ENCODE data around the gene SERPINB6.
A peak's percentile ranks its signal among the peaks of the same experiment; 100 is the strongest.
"Not testable (repeated sequence)": the region's sequence is repeated elsewhere in the genome, so short reads cannot be mapped to it uniquely, and the experiment has no call there.

The SERPINB6 gene

DNA sequence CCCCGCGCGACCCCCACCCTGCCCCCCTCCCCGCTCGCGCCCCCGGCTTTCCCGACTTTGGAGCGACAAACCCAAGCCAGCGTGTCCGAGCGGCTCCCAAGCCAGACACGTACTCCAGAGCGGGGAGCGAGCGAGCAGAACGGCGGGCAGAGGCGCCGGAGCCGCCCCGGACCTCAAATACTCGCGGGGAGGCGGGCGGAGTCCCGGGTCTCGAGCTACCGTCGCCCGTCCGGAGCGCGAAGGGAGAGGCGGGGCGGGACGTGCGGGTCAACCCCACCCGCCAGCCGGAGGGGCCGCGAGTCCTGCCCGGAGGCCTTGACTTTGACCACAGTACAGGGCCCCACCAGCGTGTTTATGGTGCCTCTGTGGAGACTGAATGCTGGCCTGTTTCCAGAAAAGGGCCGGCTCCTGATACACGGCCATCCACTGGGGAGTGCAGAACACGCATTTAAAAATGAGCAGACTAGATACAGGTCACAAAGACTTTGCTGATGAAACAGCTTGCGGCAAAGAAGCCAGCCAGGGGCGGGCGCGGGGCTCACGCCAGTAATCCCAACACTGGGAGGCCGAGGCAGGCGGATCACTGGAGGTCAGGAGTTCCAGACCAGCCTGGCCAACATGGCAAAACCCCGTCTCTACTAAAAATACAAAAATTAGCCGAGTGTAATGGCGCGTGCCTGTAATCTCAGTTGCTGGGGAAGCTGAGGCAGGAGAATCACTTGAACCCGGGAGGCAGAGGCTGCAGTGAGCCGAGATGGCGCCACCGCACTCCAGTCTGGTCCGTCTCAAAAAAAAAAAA, at the start of gene SERPINB6:
SERPINB6 (minus strand) TSS at position 148 of the 799 bp plus-strand sequence. CDS start 12,235 bp downstream, outside the sequence.
- DNase-seq = peak in 13 of 14 donors; percentile 22 to 91 (median 82)

DNA sequence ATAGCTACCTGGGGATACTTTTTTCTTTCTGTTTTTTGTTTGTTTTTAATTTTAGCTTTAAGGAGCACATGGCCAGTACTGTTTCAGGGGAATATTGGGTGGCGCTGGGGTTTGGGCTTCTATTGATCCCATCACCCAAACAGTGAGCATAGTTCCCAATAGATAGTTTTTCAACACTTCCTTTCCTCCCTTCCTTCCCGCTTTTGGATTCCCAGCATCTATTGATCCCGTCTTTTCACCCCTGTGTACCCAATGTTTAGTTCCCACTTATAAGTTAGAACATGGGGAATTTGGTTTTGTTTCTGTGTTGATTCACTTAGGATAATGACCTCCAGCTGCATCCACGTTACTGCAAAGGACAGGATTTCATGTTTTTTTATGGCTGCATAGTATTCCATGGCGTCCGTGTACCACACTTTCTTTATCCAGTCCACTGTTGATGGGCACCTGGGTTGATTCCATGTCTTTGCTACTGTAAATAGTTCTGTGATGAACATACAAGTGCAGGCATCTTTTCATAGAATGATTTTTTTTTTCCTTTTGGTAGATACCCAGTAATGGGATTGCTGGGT, 48.5 kb upstream of the SERPINB6 start:
- DNase-seq = no peak

DNA sequence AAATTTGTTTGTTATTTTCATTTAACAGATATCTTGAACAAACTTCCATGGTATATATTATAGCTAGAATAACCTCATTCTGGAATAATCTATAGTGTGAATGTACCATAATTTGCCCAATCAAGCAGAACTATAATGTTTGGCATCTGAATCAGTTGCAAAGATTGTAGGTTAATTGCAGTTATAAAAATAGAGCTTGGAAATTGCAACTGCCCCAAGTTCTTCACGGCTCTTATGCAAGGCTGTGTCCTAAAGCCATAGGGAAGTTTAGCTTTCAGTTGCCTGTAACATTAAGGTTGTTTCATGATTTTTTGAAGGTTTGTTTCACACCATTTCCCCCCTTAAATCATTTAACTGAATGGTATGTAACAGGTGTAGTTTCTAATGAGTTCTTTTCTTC, 47.7 kb upstream of the SERPINB6 start:
- no peak for DNase-seq

DNA sequence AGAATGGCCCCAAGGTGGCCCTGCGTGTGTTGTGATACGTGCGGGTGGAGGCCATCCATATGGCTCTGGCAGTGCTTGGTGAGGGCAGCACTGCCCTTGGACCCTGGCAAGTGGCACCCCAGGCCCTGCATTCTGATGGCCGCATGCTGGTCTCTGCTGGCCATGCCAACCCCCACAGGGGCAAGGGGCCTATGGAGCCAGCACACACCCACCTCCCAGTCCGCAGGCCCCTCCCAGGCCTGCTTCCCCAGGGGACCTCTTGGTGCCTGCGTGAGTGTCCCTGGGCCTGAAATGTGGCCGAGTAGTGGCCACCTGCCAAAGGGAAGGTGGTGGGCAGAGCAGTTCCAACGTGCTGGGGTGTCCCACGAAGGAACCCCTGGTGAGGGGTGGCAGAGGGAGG, 45.9 kb upstream of the SERPINB6 start:
- DNase-seq = no peak

DNA sequence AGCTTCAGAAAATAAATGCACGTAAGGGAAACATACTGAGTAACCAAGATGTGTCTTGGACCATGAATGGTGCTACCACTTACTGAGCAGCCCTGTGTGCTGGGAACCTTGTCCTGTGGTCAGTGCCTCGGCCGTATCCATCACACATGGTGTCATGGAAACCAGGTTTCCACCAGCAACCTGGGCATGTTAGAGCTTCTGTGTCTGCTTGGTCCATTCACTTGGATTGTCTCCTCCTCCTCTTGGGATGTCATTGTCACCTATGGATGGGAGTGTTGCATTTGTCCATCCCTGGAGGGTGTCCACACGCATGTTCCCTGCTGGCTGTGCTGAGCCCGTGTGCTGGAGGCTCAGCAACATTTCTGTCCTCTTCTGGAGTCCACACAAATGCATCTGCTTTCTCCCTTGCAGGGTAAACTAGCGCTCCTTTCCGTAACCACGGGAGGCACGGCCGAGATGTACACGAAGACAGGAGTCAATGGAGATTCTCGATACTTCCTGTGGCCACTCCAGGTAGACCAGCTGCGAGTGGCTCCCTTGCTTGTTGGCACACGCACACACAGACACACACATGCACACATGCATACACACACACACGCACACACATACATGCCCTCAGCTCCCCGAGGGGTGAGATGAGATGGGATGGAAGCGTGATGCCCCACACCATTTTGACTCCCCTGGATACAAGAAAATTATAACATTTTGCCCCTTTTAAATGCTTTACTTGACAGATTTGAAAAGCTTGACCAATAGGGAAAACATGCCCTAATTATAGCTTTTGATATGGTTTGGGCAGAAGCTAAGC, 45.3 kb upstream of the SERPINB6 start:
- DNase-seq = no peak

- no peak for DNase-seq
These were observed 43.8 kb upstream of the SERPINB6 start for GRCh38 chr6:3015144-3015543.

- no peak for DNase-seq
These were observed 43.3 kb upstream of the SERPINB6 start for GRCh38 chr6:3014675-3015066.

GRCh38 chr6:3013901-3014674, 42.7 kb upstream of the SERPINB6 start:
- DNase-seq = no peak

- DNase-seq = no peak
These were observed 42.1 kb upstream of the SERPINB6 start for GRCh38 chr6:3013486-3013885.

DNA sequence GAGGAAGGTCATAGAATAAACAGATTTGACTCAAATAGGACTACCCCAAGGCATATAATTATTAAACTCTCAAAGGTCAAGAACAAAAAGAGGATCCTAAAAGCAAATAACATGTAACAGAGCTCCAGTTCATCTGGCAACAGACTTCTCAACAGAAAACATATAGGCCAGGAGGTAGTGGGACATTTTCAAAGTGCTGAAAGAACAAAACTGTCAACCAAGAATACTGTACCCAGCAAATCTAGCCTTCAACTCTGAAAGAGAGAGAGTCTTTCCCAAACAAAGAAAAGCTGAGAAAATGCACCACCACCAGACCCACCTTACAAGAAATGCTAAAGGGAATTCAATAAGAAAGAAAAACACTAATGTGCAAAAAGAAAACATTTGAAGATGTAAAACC, 40.2 kb upstream of the SERPINB6 start:
- no peak for DNase-seq

GRCh38 chr6:3011158-3011557, 39.8 kb upstream of the SERPINB6 start:
- DNase-seq = no peak

DNA sequence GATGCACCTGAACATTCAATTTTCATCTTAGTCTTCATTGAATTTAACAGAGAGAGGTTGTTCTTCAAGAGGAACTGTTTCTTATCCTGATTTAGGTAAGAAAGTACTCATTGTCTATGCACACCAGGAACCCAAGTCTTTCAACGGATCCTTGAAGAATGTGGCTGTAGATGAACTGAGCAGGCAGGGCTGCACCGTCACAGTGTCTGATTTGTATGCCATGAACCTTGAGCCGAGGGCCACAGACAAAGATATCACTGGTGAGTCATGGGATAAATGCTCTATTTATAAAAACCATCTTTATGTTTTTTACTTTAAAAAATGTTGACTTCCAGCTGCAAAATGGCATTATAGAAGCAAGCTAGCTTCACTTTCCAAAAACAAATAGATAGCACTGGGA, 38.6 kb upstream of the SERPINB6 start:
- DNase-seq = no peak

GRCh38 chr6:3008712-3009265, 37.4 kb upstream of the SERPINB6 start:
- not testable (repeated sequence) for DNase-seq

DNA sequence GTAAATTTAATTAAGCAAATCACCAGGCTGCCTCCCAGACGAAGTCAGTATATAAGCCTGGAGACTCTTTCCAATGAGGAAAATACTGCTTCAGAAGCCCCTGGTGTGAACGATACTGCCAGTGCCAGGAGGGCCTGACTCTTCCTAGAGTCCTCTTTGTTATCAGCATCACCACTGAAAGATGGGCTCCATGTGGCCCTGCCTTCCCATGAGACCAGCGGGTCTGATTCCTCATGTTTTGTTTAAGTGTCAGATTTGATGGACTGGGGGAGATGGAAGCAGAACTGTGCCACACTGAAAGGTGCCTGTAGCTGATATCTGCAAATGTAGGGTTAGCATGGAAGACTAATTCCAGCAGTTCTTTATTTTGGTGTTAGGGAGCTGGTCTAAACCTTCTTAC, 36.2 kb upstream of the SERPINB6 start:
- no peak for DNase-seq

DNA sequence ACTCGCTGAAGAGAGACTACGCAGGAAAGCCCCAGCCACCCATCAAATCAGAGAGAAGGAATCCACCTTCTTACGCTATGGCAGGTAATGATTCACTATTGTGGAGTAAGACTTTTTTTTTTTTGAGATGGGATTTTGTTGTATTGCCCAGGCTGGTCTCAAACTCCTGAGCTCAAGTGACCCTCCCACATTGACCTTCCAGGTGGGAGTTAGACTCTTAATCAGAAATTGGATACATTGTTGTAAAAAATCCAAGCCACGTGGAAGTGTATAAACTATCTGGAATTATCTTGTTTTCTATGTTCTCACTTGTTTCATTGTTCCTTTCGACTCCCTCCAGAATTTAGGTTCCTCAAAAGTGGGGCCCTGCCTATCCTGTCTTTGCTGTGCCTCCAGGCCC, 35.1 kb upstream of the SERPINB6 start:
- DNase-seq = no peak

DNA sequence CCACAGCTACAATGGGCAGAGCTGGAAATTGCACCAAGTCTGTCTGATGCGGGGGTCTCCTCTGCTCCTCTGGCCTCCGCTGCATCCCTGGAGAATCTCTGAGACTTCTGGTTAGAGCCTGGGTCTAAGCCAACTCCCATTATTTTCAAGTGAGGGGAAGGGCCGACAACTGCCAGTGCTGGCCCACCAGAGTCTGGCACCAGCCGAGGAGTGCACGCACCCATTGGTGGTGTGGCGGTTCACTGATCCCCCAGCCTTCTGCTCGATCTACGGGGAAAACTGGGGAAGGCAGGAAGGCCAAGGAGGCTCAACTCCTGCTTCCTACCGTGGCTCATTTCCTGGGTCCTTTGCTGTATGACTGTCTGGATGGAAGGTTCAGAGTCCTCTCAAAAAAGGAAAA, 34.5 kb upstream of the SERPINB6 start:
- DNase-seq = no peak

DNA sequence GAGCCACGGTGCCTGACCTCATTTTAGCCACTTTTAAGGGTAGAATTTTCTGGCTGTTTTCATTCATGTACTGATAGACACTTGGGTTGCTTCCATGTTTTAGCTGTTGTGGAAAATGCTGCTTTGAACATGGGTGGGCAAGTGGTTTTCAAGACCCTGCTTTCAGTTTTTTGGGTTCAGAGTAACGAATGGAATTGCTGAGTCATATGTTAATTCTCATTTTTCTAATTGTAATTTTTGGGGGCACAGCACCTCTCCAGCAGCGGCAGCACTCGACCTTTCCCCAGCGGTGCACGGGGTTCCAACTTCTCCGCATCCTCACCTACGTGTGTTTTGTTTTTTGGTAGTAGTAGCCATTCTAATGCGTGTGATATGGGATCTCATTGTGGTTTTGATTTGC, 33.7 kb upstream of the SERPINB6 start:
- DNase-seq = no peak

DNA sequence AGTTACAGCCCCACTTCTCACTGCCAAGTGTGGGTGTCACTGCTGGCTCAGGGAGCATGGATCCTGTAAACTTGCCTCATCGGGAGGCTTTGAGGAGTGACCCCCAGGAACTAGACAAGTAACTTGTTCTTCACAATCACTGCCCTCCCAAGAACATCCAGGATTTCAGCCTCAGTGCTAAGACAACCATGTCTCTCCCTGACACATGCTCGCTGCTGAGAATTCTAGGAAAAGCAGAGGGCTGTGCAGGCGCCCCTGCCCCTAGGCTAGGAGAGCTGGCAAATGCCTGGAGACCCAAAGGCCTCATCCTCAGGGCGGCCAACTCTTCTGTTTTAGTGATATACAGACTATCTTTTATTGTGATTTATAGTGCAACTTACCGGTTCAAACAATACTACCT, 31.9 kb upstream of the SERPINB6 start:
- DNase-seq = not testable (repeated sequence)

- DNase-seq = peak in 2 of 14 donors; percentile 18 to 51
These were observed 30.5 kb upstream of the SERPINB6 start for GRCh38 chr6:3001773-3002293.

- DNase-seq = no peak
These were observed 29.9 kb upstream of the SERPINB6 start for GRCh38 chr6:3001146-3001772.

All from C1 segment of cervical spinal cord (tissue), 14 donors.